Activated T-helper 17 cell treated with anti-CD3 and anti-CD28 coated beads, Interleukin-2, amount 50 U/mL, for 72 hours (primary cell): ENCODE data around the gene NOS1. TPM values are rescaled to one million over a fixed set of nuclear protein-coding genes. Genes with fewer than 3 reads are reported as not detected.
"Not testable (repeated sequence)": the region's sequence is repeated elsewhere in the genome, so short reads cannot be mapped to it uniquely, and the experiment has no call there.

Experiments used
- ATAC-seq: fragments of 150-1000 bp; cut with Tn5 transposase; replicated peaks from 2 replicates; pipeline ENCODE4 v1.10.0; 2021; ENCODE audit warnings: mild to moderate bottlenecking, moderate library complexity
- H3K27ac Mint-ChIP-seq: one replicate; pipeline ENCODE4 v1.8.0; 2022; ENCODE audit warnings: mixed read lengths
- H3K27me3 Mint-ChIP-seq: one replicate; pipeline ENCODE4 v1.8.0; 2022; ENCODE audit warnings: mixed read lengths
- H3K36me3 Mint-ChIP-seq: one replicate; pipeline ENCODE4 v1.8.0; 2022; ENCODE audit warnings: low read depth, mild to moderate bottlenecking, mixed read lengths
- H3K4me1 Mint-ChIP-seq: one replicate; pipeline ENCODE4 v1.8.0; 2022; ENCODE audit warnings: mixed read lengths
- H3K4me3 Mint-ChIP-seq: one replicate; pipeline ENCODE4 v1.8.0; 2022; ENCODE audit warnings: mild to moderate bottlenecking, mixed read lengths
- H3K9me3 Mint-ChIP-seq: one replicate; pipeline ENCODE4 v1.8.0; 2022; ENCODE audit warnings: mixed read lengths
- total RNA-seq, 2 donors: library from RNA; stranded (reverse); gene quantifications; one replicate each; pipeline ENCODE4 v1.2.3, GENCODE V29; 2022

The NOS1 gene
- total RNA-seq, 2 donors from 2014 or later, result 0.03 TPM; not detected in 1

GRCh38 chr12:117188121-117188665, 173.2 kb downstream of the NOS1 start:
- H3K36me3 Mint-ChIP-seq, result peaks cover 65% of the 10 kb centered on the region
- peak overlapping the region; percentile 98 for H3K4me3 Mint-ChIP-seq
- no peak overlapping the region for H3K27ac Mint-ChIP-seq
- H3K4me1 Mint-ChIP-seq, result peaks cover 19% of the 10 kb centered on the region
- H3K27me3 Mint-ChIP-seq, result no peaks in the 10 kb centered on the region
- no peaks in the 10 kb centered on the region for H3K9me3 Mint-ChIP-seq
- ATAC-seq, result no peak

- H3K27ac Mint-ChIP-seq, result no peak overlapping the region
- no peaks in the 10 kb centered on the region for H3K9me3 Mint-ChIP-seq
- H3K4me3 Mint-ChIP-seq, result no peak overlapping the region
- peaks cover 19% of the 10 kb centered on the region for H3K4me1 Mint-ChIP-seq
- no peak for ATAC-seq
- H3K36me3 Mint-ChIP-seq, result peaks cover 72% of the 10 kb centered on the region
- no peaks in the 10 kb centered on the region for H3K27me3 Mint-ChIP-seq
Observed at GRCh38 chr12:117187421-117187820, 174.0 kb downstream of the NOS1 start.

GRCh38 chr12:117182866-117183265, 178.6 kb downstream of the NOS1 start:
- H3K27ac Mint-ChIP-seq, result no peak overlapping the region
- no peaks in the 10 kb centered on the region for H3K9me3 Mint-ChIP-seq
- no peak overlapping the region for H3K4me3 Mint-ChIP-seq
- peaks cover 98% of the 10 kb centered on the region for H3K36me3 Mint-ChIP-seq
- H3K27me3 Mint-ChIP-seq, result no peaks in the 10 kb centered on the region
- peaks cover 23% of the 10 kb centered on the region for H3K4me1 Mint-ChIP-seq
- no peak for ATAC-seq

GRCh38 chr12:117181468-117181843, 180.0 kb downstream of the NOS1 start:
- Mint-ChIP-seq H3K4me1 (peaks cover 19% of the 10 kb centered on the region), H3K36me3 (peaks cover 98% of the 10 kb centered on the region)
- H3K27me3 Mint-ChIP-seq, ATAC-seq, H3K27ac Mint-ChIP-seq, H3K9me3 Mint-ChIP-seq, H3K4me3 Mint-ChIP-seq: not testable (repeated sequence)

GRCh38 chr12:117180758-117181467, 180.5 kb downstream of the NOS1 start:
- no peak overlapping the region for H3K4me3 Mint-ChIP-seq
- H3K9me3 Mint-ChIP-seq, result no peaks in the 10 kb centered on the region
- H3K36me3 Mint-ChIP-seq, result peaks cover 98% of the 10 kb centered on the region
- no peaks in the 10 kb centered on the region for H3K27me3 Mint-ChIP-seq
- H3K27ac Mint-ChIP-seq, result peak overlapping the region; percentile 39
- peaks cover 25% of the 10 kb centered on the region for H3K4me1 Mint-ChIP-seq
- no peak for ATAC-seq

GRCh38 chr12:117178745-117179144, 182.7 kb downstream of the NOS1 start:
- H3K4me1 Mint-ChIP-seq, result peaks cover 21% of the 10 kb centered on the region
- H3K27me3 Mint-ChIP-seq, result no peaks in the 10 kb centered on the region
- H3K4me3 Mint-ChIP-seq, result no peak overlapping the region
- no peaks in the 10 kb centered on the region for H3K9me3 Mint-ChIP-seq
- peaks cover 99% of the 10 kb centered on the region for H3K36me3 Mint-ChIP-seq
- peak overlapping the region; percentile 54 for H3K27ac Mint-ChIP-seq
- no peak for ATAC-seq

- H3K4me3 Mint-ChIP-seq, result no peak overlapping the region
- no peak for ATAC-seq
- peaks cover 21% of the 10 kb centered on the region for H3K4me1 Mint-ChIP-seq
- H3K9me3 Mint-ChIP-seq, result no peaks in the 10 kb centered on the region
- H3K27ac Mint-ChIP-seq, result peak overlapping the region; percentile 54
- H3K36me3 Mint-ChIP-seq, result peaks cover 99% of the 10 kb centered on the region
- H3K27me3 Mint-ChIP-seq, result no peaks in the 10 kb centered on the region
Observed at GRCh38 chr12:117178301-117178700, 183.1 kb downstream of the NOS1 start.

- no peak for ATAC-seq
- no peak overlapping the region for H3K4me3 Mint-ChIP-seq
- H3K27ac Mint-ChIP-seq, result peak overlapping the region; percentile 41
- no peaks in the 10 kb centered on the region for H3K9me3 Mint-ChIP-seq
- H3K4me1 Mint-ChIP-seq, result peaks cover 6% of the 10 kb centered on the region
- no peaks in the 10 kb centered on the region for H3K27me3 Mint-ChIP-seq
- peaks cover 98% of the 10 kb centered on the region for H3K36me3 Mint-ChIP-seq
Observed at GRCh38 chr12:117172168-117172567, 189.3 kb downstream of the NOS1 start.

- Mint-ChIP-seq H3K9me3 (no peaks in the 10 kb centered on the region), H3K4me1 (peaks cover 6% of the 10 kb centered on the region), H3K4me3 (no peak overlapping the region), H3K27me3 (no peaks in the 10 kb centered on the region), H3K27ac (peak overlapping the region; percentile 41), H3K36me3 (peaks cover 98% of the 10 kb centered on the region)
- ATAC-seq, result no peak
Observed at GRCh38 chr12:117171499-117172162, 189.8 kb downstream of the NOS1 start.

- no peaks in the 10 kb centered on the region for H3K27me3 Mint-ChIP-seq
Observed at GRCh38 chr12:117169548-117169947, 191.9 kb downstream of the NOS1 start.

GRCh38 chr12:117168976-117169375, 192.4 kb downstream of the NOS1 start:
- H3K36me3 Mint-ChIP-seq, result peaks cover 98% of the 10 kb centered on the region
- no peak for ATAC-seq
- no peaks in the 10 kb centered on the region for H3K27me3 Mint-ChIP-seq
- no peaks in the 10 kb centered on the region for H3K9me3 Mint-ChIP-seq
- no peaks in the 10 kb centered on the region for H3K4me1 Mint-ChIP-seq
- H3K4me3 Mint-ChIP-seq, result no peak overlapping the region
- H3K27ac Mint-ChIP-seq, result no peak overlapping the region

More at GRCh38 chr12:117169548-117169947, 191.9 kb downstream of the NOS1 start:
- Mint-ChIP-seq H3K27ac (no peak overlapping the region), H3K36me3 (peaks cover 98% of the 10 kb centered on the region), H3K4me3 (no peak overlapping the region), H3K9me3 (no peaks in the 10 kb centered on the region), H3K4me1 (no peaks in the 10 kb centered on the region)
- no peak for ATAC-seq

GRCh38 chr12:117167769-117168168, 193.7 kb downstream of the NOS1 start:
- Mint-ChIP-seq H3K27me3 (no peaks in the 10 kb centered on the region), H3K9me3 (no peaks in the 10 kb centered on the region), H3K4me1 (no peaks in the 10 kb centered on the region), H3K27ac (no peak overlapping the region), H3K36me3 (peaks cover 98% of the 10 kb centered on the region), H3K4me3 (no peak overlapping the region)
- ATAC-seq, result no peak

GRCh38 chr12:117166107-117166506, 195.3 kb downstream of the NOS1 start:
- Mint-ChIP-seq H3K27ac (no peak overlapping the region), H3K36me3 (peaks cover 98% of the 10 kb centered on the region), H3K27me3 (no peaks in the 10 kb centered on the region), H3K4me3 (no peak overlapping the region), H3K9me3 (no peaks in the 10 kb centered on the region), H3K4me1 (peaks cover 8% of the 10 kb centered on the region)
- ATAC-seq, result no peak

- Mint-ChIP-seq H3K27me3 (no peaks in the 10 kb centered on the region), H3K4me3 (no peak overlapping the region), H3K9me3 (no peaks in the 10 kb centered on the region), H3K36me3 (peaks cover 98% of the 10 kb centered on the region), H3K27ac (no peak overlapping the region), H3K4me1 (peaks cover 8% of the 10 kb centered on the region)
- ATAC-seq, result no peak
Observed at GRCh38 chr12:117165342-117165741, 196.1 kb downstream of the NOS1 start.

GRCh38 chr12:117162633-117163032, 198.8 kb downstream of the NOS1 start:
- H3K4me1 Mint-ChIP-seq, result peaks cover 8% of the 10 kb centered on the region
- H3K27ac Mint-ChIP-seq, result no peak overlapping the region
- no peaks in the 10 kb centered on the region for H3K27me3 Mint-ChIP-seq
- H3K4me3 Mint-ChIP-seq, result no peak overlapping the region
- no peaks in the 10 kb centered on the region for H3K9me3 Mint-ChIP-seq
- peaks cover 97% of the 10 kb centered on the region for H3K36me3 Mint-ChIP-seq
- ATAC-seq, result no peak
